Endothelial cell of umbilical vein (primary cell): ENCODE data around the gene GATAD2A.

ENCODE experiments used
- CTCF ChIP-seq, 2 donors: IDR thresholded peaks; 1 replicate in 1 of 2; 2 replicates in 1 of 2; pipeline ENCODE4 v1.5.1; 2011; ENCODE audit warnings: low read length in 2 of 2, mild to moderate bottlenecking in 2 of 2, moderate library complexity in 2 of 2, control low read depth in 1 of 2, inconsistent platforms in 1 of 2, low read depth in 1 of 2; ENCODE audit not compliant: insufficient read depth in 1 of 2; ENCODE audit errors: extremely low read depth in 1 of 2
- POLR2AphosphoS5 ChIP-seq: IDR thresholded peaks from 2 replicates; pipeline ENCODE4 v1.6.1; 2012; ENCODE audit warnings: low read depth, mild to moderate bottlenecking, control low read depth, low read length, moderate library complexity; ENCODE audit not compliant: insufficient read depth

GRCh38 chr19:19446655-19447437 lies 41.4 kb downstream of the GATAD2A start:
- TF ChIP-seq CTCF (IDR thresholded peaks at IDR 0.05; ENCODE audit: extremely low read depth in 1 of 2, insufficient read depth in 1 of 2, low read depth in 1 of 2, low read length in 2 of 2) (no peak), POLR2AphosphoS5 (no peak)
